PC-9 (cell line): Measurements from ENCODE around the gene FHIP1B.

ENCODE experiments used
- EZH2 ChIP-seq: fragments of 200-600 bp; sonication (generic); IDR thresholded peaks from 2 replicates; pipeline ENCODE4 v1.8.0; 2017; ENCODE audit warnings: antibody characterized with exemption, low read depth
- TF ChIP-seq, protein P1 (sequence below): fragments of 200-600 bp; sonication (generic); conservative IDR thresholded peaks from 2 replicates; pipeline ENCODE4 v1.6.1; 2017; ENCODE audit warnings: mixed run types, antibody characterized with exemption, mild to moderate bottlenecking, moderate library complexity

DNA sequence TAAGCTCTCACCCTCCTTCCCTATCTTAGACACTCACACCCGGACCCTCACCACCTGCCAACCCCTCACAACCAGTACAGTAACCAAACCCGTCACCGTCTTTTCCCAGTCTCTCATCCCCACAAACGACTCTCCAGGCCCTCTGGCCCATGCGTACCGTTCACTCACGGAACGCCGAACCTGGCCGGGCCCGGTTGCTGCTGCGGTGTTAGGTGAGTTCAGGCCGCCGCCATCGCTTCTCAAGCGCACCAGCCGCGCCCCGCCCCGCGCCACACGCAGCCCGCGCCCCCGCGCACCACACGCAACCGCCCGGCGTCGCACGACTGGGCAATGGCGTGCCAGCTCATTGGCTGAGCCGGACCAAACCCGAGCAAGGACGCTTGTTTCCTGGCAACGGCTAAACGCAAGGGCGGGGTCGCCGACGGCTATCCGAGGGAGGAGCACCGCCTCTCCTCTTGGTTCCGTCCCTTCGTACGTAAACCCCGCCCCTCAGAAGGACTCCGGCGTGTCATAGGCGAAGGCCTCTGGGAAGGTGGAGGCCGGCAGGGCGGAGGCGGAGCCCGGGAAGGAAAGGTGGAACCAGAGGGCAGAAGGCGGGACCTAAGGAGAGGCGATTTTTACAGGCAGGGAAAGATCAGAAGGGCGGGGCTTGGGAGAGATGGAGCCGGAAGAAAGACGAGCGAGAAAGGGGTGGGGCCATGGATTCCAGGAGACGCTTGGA is at the start of gene FHIP1B:
- TF ChIP-seq, protein P1, sequence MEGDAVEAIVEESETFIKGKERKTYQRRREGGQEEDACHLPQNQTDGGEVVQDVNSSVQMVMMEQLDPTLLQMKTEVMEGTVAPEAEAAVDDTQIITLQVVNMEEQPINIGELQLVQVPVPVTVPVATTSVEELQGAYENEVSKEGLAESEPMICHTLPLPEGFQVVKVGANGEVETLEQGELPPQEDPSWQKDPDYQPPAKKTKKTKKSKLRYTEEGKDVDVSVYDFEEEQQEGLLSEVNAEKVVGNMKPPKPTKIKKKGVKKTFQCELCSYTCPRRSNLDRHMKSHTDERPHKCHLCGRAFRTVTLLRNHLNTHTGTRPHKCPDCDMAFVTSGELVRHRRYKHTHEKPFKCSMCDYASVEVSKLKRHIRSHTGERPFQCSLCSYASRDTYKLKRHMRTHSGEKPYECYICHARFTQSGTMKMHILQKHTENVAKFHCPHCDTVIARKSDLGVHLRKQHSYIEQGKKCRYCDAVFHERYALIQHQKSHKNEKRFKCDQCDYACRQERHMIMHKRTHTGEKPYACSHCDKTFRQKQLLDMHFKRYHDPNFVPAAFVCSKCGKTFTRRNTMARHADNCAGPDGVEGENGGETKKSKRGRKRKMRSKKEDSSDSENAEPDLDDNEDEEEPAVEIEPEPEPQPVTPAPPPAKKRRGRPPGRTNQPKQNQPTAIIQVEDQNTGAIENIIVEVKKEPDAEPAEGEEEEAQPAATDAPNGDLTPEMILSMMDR: no peak
- TF ChIP-seq EZH2: no peak
